ENCODE measurements around the gene SLC12A8.
A peak's percentile ranks its signal among the peaks of the same experiment; 100 is the strongest.

SLC12A8 gene

DNA sequence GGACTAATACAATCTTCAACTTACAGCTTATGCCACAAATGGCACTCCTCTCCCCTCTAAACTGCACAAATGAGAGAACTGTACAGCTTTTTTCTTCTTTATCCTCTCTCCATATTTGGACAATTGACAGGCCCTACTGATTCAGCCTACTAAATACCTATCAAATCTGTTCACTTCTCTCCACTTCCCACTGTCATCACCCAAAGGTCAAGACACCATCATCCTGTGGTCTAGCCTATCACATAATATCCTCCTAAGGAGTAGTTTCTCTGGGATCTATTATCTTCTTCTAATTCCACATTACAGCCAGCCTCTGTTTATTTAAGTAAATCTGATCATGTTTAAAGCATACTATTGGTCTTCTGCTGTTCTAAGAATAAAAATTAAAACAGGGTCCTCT is 33.0 kb upstream of the SLC12A8 start:
- Histone ChIP-seq H3K27ac (no peak overlapping the region), H3K36me3 (peaks cover 31 to 81% (median 52%) of the 10 kb centered on the region in 11 experiments)
- TF ChIP-seq Cebpa-rat (IDR thresholded peaks at IDR 0.05): no peak

DNA sequence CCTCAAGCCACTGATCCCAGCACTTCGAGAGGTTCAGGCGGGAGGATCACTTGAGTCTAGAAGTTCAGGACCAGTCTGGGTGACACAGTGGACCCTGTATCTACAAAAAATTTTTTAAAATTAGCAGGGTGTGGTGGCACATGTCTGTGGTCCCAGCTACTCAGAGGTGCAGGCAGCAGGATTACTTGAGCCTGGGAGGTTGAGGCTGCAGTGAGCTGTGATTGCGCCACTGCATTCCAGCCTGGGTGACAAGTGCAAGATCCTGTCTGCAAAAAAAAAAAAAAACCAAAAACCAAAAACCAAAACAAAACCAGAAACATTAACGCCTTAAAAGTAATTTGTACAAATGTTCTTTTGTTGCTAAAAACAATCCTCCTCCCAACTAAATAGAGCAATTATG is 27.9 kb upstream of the SLC12A8 start:
- H3K4me1 ChIP-seq: peaks cover 0 to 36% (median 20%) of the 10 kb centered on the region in 10 experiments; a peak in 16 of 20 replicates
- peaks cover 41 to 84% (median 59%) of the 10 kb centered on the region in 11 experiments for H3K36me3 ChIP-seq
- no peak overlapping the region for H3K4me3 ChIP-seq
- peak overlapping the region in 9 of 11 experiments; percentile 7 to 67 (median 63); a peak in 16 of 22 replicates for H3K4me2 ChIP-seq
- peak overlapping the region in 1 of 11 experiments; percentile 7; a peak in 1 of 22 replicates for H3K27ac ChIP-seq
- no peak overlapping the region for H3K9ac ChIP-seq
- TF ChIP-seq Cebpa-rat (IDR thresholded peaks at IDR 0.05): peak in 4 of 11 experiments; percentile 16 to 43 (median 30); a peak in 2 of 22 replicates
- H3K9me3 ChIP-seq (replicated peaks in 1 of 11): peaks cover 3 to 22% (median 10%) of the 10 kb centered on the region in 11 experiments; a peak in 11 of 22 replicates
- H3K27me3 ChIP-seq: no peaks in the 10 kb centered on the region
- peaks cover 0 to 68% (median 0%) of the 10 kb centered on the region in 11 experiments; a peak in 5 of 22 replicates for H4K20me1 ChIP-seq

More for the DNA sequence above, 33.0 kb upstream of the SLC12A8 start:
- Histone ChIP-seq H3K4me1 (peaks cover 0 to 21% (median 14%) of the 10 kb centered on the region in 10 experiments; a peak in 16 of 20 replicates), H4K20me1 (peaks cover 0 to 97% (median 0%) of the 10 kb centered on the region in 11 experiments; a peak in 5 of 22 replicates), H3K4me2 (no peak overlapping the region), H3K9me3 (replicated peaks in 1 of 11) (peaks cover 0 to 13% (median 9%) of the 10 kb centered on the region in 11 experiments; a peak in 11 of 22 replicates), H3K4me3 (no peak overlapping the region), H3K9ac (no peak overlapping the region), H3K27me3 (peaks cover 0 to 19% (median 0%) of the 10 kb centered on the region in 11 experiments; a peak in 3 of 22 replicates)

DNA sequence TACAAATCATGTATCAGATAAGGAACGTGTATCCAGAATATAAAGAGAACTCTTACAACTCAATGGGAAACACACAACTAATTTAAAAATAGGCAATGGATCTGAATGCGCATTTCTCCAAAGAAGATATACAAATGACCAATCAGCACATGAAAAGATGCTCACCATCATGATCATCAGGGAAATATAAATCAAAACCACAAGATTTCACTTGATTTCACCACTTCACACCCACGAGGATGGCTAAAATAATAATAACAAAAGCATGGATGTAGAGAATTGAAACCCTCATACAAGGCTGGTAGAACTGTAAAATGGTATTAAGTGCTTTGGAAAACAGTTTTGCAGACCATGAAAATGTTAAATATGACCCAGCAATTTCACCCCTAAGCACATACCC is 26.7 kb upstream of the SLC12A8 start:
- H3K9me3 ChIP-seq (replicated peaks in 1 of 11): peaks cover 3 to 22% (median 10%) of the 10 kb centered on the region in 11 experiments; a peak in 12 of 22 replicates
- H3K9ac ChIP-seq: no peak overlapping the region
- H4K20me1 ChIP-seq: peaks cover 0 to 58% (median 0%) of the 10 kb centered on the region in 11 experiments; a peak in 5 of 22 replicates
- H3K36me3 ChIP-seq: peaks cover 35 to 84% (median 61%) of the 10 kb centered on the region in 11 experiments
- H3K27me3 ChIP-seq: no peaks in the 10 kb centered on the region
- TF ChIP-seq Cebpa-rat (IDR thresholded peaks at IDR 0.05): no peak
- no peak overlapping the region for H3K27ac ChIP-seq
- no peak overlapping the region for H3K4me3 ChIP-seq
- peak overlapping the region in 4 of 11 experiments; percentile 3 to 67 (median 34); a peak in 2 of 22 replicates for H3K4me2 ChIP-seq
- peaks cover 0 to 36% (median 20%) of the 10 kb centered on the region in 10 experiments; a peak in 16 of 20 replicates for H3K4me1 ChIP-seq

DNA sequence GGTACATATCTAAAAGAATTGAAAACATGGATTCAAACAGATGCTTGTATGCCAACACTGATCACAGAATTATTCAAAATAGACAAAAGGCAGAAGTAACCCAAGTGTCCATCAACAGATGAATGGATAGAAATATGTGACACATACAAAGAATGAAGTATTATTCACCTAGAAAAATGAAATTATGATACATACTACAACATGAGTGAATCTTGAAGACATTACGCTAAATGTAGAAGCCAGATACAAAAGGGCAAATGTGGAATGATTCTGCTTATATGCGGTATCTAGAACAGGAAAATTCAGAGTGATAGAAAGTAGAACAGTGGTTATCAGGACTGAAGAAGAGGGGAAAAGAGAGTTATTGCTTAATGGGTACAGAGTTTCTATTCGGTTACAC is 26.2 kb upstream of the SLC12A8 start:
- no peak for TF ChIP-seq Cebpa-rat (IDR thresholded peaks at IDR 0.05)
- H3K4me2 ChIP-seq: no peak overlapping the region
- H3K4me1 ChIP-seq: peaks cover 0 to 36% (median 20%) of the 10 kb centered on the region in 10 experiments; a peak in 16 of 20 replicates
- H3K4me3 ChIP-seq: no peak overlapping the region
- peaks cover 0 to 54% (median 0%) of the 10 kb centered on the region in 11 experiments; a peak in 4 of 22 replicates for H4K20me1 ChIP-seq
- peaks cover 36 to 85% (median 66%) of the 10 kb centered on the region in 11 experiments for H3K36me3 ChIP-seq
- H3K9ac ChIP-seq: no peak overlapping the region
- H3K27me3 ChIP-seq: no peaks in the 10 kb centered on the region
- H3K27ac ChIP-seq: no peak overlapping the region
- H3K9me3 ChIP-seq (replicated peaks in 1 of 11): peaks cover 3 to 22% (median 10%) of the 10 kb centered on the region in 11 experiments; a peak in 12 of 22 replicates

DNA sequence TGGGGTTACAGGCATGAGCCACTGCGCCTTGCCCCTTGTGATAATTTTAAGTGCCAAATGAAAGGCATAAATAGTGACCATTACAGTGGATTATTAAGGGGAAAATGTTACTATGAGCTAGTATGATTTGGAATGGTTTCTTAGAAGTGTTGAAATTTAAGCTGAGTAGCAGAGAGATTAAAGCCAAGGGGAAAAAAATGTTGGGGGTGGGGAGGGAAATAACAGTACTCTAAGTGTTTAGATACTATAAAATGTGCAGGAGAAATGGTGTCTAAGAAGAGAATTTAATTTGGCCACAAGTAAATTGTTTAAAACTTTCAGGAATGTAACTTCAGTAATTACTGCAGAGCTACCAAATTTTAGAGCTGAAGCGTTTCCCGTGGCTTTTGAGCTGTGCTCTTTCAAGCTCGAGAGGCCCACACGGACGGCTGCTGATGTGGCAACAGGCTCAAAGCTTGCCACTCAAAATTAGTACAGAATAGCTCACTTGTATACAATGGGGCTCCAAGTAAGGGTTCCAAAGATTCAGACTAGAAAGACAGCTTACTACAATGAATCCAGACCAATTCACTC is 23.9 kb upstream of the SLC12A8 start:
- H3K4me1 ChIP-seq: peaks cover 0 to 23% (median 14%) of the 10 kb centered on the region in 10 experiments; a peak in 16 of 20 replicates
- peaks cover 3 to 22% (median 10%) of the 10 kb centered on the region in 11 experiments; a peak in 12 of 22 replicates for H3K9me3 ChIP-seq (replicated peaks in 1 of 11)
- H3K4me2 ChIP-seq: no peak overlapping the region
- H3K4me3 ChIP-seq: no peak overlapping the region
- no peak for TF ChIP-seq Cebpa-rat (IDR thresholded peaks at IDR 0.05)
- no peaks in the 10 kb centered on the region for H3K27me3 ChIP-seq
- no peak overlapping the region for H3K9ac ChIP-seq
- peaks cover 43 to 88% (median 72%) of the 10 kb centered on the region in 11 experiments for H3K36me3 ChIP-seq
- H3K27ac ChIP-seq: no peak overlapping the region
- peaks cover 0 to 37% (median 0%) of the 10 kb centered on the region in 11 experiments; a peak in 5 of 22 replicates for H4K20me1 ChIP-seq

DNA sequence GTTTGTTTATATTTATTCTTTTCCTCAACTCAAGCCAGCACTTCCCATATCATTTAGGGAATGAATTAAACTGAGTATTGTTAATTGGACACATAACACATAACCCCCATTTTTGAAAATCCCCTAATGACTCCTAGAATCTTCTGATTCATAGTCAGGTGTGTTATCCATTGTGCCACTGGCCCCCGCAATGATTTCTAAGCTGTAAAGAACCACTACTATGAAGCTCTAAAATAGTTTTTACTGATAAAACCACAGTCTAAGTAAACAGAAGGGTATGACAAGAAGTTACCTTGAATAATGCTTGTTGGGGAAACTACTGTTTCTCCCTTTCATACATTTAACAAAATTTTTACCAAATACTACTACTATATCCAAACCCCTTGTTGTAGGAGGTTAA is 22.3 kb upstream of the SLC12A8 start:
- H3K27me3 ChIP-seq: no peaks in the 10 kb centered on the region
- H3K36me3 ChIP-seq: peaks cover 40 to 93% (median 66%) of the 10 kb centered on the region in 11 experiments
- no peak overlapping the region for H3K4me3 ChIP-seq
- TF ChIP-seq Cebpa-rat (IDR thresholded peaks at IDR 0.05): no peak
- no peak overlapping the region for H3K9ac ChIP-seq
- H3K9me3 ChIP-seq (replicated peaks in 1 of 11): peaks cover 3 to 21% (median 10%) of the 10 kb centered on the region in 11 experiments; a peak in 12 of 22 replicates
- no peak overlapping the region for H3K4me2 ChIP-seq
- peaks cover 0 to 36% (median 0%) of the 10 kb centered on the region in 11 experiments; a peak in 4 of 22 replicates for H4K20me1 ChIP-seq
- peaks cover 0 to 8% (median 0%) of the 10 kb centered on the region in 10 experiments; a peak in 6 of 20 replicates for H3K4me1 ChIP-seq
- no peak overlapping the region for H3K27ac ChIP-seq

DNA sequence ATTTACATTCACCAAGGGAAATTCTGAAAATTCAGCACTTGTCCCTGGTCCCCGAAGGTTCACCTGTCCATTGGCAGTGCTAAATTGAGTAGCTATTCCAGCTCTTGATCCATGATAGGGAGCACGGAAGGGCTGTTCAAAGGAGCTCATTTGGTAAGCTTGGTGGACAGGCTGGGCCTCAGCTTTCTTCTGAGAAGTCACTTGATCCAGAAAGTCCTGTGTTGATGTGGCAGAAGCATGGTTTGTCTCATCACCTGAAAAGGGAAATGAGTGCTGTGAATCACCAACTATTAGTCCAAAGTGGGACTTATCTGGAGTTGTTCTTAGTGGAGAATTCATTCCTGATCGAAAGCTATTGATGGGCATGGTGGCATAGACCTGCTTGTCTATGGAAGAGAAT is 19.9 kb upstream of the SLC12A8 start:
- peaks cover 39 to 91% (median 69%) of the 10 kb centered on the region in 11 experiments for H3K36me3 ChIP-seq
- no peak overlapping the region for H3K9ac ChIP-seq
- H4K20me1 ChIP-seq: peaks cover 0 to 39% (median 0%) of the 10 kb centered on the region in 11 experiments; a peak in 4 of 22 replicates
- TF ChIP-seq Cebpa-rat (IDR thresholded peaks at IDR 0.05): no peak
- no peaks in the 10 kb centered on the region for H3K27me3 ChIP-seq
- H3K4me1 ChIP-seq: no peaks in the 10 kb centered on the region
- peaks cover 3 to 14% (median 10%) of the 10 kb centered on the region in 11 experiments; a peak in 12 of 22 replicates for H3K9me3 ChIP-seq (replicated peaks in 1 of 11)
- no peak overlapping the region for H3K4me3 ChIP-seq
- no peak overlapping the region for H3K27ac ChIP-seq
- no peak overlapping the region for H3K4me2 ChIP-seq

DNA sequence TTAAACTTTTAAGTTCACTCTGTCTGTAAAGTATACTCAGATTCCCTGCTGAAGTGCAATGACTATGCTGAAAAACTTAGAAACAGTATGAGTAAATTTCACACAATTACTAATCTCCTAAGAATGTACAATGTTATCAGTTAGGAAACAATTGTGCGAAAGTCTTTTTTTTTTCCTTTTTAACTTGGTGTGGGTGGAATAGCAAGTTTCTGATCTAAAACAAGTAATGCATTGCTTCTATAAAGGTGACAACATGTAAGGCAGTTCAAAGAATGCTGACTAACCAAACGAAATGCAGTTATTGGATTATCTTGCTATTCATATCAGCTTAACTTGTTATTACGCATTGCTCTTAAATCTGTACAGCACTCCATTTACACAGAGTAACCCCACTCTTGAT is 19.3 kb upstream of the SLC12A8 start:
- Histone ChIP-seq H3K9me3 (replicated peaks in 1 of 11) (peaks cover 0 to 10% (median 9%) of the 10 kb centered on the region in 11 experiments; a peak in 12 of 22 replicates), H3K27me3 (no peaks in the 10 kb centered on the region), H3K27ac (no peak overlapping the region), H3K4me3 (no peak overlapping the region), H4K20me1 (peaks cover 0 to 39% (median 0%) of the 10 kb centered on the region in 11 experiments; a peak in 4 of 22 replicates), H3K4me1 (no peaks in the 10 kb centered on the region), H3K9ac (no peak overlapping the region), H3K36me3 (peaks cover 34 to 88% (median 66%) of the 10 kb centered on the region in 11 experiments), H3K4me2 (no peak overlapping the region)
- TF ChIP-seq Cebpa-rat (IDR thresholded peaks at IDR 0.05): no peak

DNA sequence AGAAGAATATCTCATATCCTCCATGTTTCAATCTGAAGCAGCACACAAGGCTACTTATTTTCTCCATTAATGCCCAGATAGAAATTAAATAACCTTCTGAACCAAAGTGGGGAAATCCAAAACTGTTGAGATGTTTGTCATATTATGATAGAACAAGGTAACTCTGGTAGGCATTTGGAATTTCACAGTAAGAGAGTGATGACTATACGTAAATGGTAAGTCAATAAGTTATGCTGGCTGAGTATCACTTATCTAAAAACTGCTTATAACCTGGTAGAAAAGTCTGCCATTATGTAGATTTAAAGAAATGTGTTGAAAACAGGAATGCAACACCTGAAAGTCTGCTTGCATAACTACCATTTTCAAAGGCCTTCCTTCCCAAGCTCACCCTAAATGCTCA is 17.2 kb upstream of the SLC12A8 start:
- Histone ChIP-seq H3K4me2 (no peak overlapping the region), H3K4me1 (no peaks in the 10 kb centered on the region), H4K20me1 (peaks cover 0 to 39% (median 0%) of the 10 kb centered on the region in 11 experiments; a peak in 4 of 22 replicates), H3K36me3 (peaks cover 27 to 79% (median 49%) of the 10 kb centered on the region in 11 experiments), H3K27me3 (no peaks in the 10 kb centered on the region), H3K27ac (no peak overlapping the region), H3K4me3 (no peak overlapping the region), H3K9ac (no peak overlapping the region), H3K9me3 (replicated peaks in 1 of 11) (peaks cover 0 to under 1% (median 0%) of the 10 kb centered on the region in 11 experiments; a peak in 2 of 22 replicates)
- TF ChIP-seq Cebpa-rat (IDR thresholded peaks at IDR 0.05): no peak

Measured in BLaER1 treated with 17β-estradiol and CSF1 and Interleukin-3, amounts not matched to agents 10 nM and 100 nM (cell line).